PFSK-1 (cell line): Measurements from ENCODE around the gene NEB.

Experiments used
- POLR2AphosphoS5 ChIP-seq: IDR thresholded peaks from 2 replicates; pipeline ENCODE4 v1.6.1; 2012; ENCODE audit warnings: low read depth, mild to moderate bottlenecking, control low read depth, low read length, moderate library complexity
- SIN3A ChIP-seq: IDR thresholded peaks from 2 replicates; pipeline ENCODE4 v1.6.1; 2012; ENCODE audit warnings: mild to moderate bottlenecking, low read length, moderate library complexity, borderline replicate concordance; ENCODE audit not compliant: insufficient read depth
- TAF1 ChIP-seq: IDR thresholded peaks from 2 replicates; pipeline ENCODE4 v1.6.1; 2012; ENCODE audit warnings: low read length, control low read depth, borderline replicate concordance; ENCODE audit not compliant: insufficient read depth

DNA sequence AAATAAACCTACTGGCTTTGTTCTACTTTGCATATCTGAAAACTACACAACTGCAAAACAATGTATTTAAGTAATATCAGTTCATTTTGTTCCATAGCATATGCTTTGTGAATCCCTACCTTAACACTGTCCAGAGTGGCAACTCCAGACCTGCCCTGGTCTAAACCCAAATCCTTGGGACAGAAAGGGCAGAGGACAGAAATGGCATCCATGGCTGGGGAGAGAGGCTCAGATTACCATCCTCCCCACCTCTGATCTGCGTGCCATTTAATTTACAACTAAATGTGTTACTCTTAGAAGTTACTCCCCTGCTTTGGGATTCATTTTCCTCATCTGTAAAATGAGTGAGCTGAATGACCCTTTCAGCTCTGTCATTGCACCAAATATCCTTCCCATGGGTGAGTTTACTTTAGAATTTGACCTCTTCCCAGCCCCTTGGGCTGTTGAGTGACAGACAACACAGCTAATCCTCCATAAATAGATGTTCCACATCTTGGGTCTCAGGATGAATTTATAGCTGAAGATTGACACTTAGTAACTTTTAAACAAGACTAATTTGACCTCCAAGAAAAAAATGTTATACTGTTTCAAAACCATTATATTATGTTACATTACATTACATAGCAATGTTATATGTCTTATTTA is 20.1 kb upstream of the NEB start:
- TF ChIP-seq TAF1 (no peak), POLR2AphosphoS5 (no peak), SIN3A (no peak)
